ENCODE data around the gene CELF4.
A peak's percentile ranks its signal among the peaks of the same experiment; 100 is the strongest.
"Not testable (repeated sequence)": the region's sequence is repeated elsewhere in the genome, so short reads cannot be mapped to it uniquely, and the experiment has no call there.

The CELF4 gene

DNA sequence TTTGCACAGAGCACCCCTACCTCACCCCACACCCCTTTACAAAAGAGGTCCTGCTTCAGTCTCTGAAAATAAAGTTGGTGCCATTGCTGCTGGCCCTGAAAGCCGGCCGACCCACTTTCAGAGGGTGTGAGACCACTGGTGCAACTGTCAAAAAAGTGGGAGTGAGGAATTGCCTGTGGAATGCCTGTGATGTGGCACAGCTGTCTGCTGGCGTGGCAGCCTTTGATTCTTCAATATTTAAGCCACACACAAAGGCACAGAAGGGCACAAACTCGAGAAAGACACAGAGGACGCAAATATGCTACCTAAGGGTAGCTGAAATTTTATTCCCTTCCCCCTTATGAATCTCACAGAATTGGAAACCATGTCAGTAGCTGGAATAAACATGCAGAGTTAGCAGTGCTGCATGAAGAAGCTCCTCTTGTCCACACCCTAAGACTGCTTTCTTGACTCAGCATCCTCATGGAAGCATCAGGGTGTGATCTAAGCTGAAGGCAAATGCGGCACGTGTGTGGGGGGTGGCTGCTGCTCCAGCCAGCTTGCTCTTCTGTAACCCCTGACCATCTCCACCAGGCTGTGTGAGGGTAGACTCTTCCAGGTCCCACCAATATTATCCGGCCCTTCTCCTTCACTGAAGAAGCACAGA is 92.3 kb downstream of the CELF4 start:
- DNase-seq = peak in 1 of 58 donors; percentile 22

GRCh38 chr18:37471637-37472036 is 94.0 kb downstream of the CELF4 start:
- no peak for DNase-seq

GRCh38 chr18:37470986-37471385 is 94.6 kb downstream of the CELF4 start:
- no peak for DNase-seq

GRCh38 chr18:37467002-37467662 is 98.5 kb downstream of the CELF4 start:
- DNase-seq = no peak

GRCh38 chr18:37465958-37466357 is 99.6 kb downstream of the CELF4 start:
- DNase-seq = peak in 19 of 58 donors; percentile 16 to 63 (median 31)

DNA sequence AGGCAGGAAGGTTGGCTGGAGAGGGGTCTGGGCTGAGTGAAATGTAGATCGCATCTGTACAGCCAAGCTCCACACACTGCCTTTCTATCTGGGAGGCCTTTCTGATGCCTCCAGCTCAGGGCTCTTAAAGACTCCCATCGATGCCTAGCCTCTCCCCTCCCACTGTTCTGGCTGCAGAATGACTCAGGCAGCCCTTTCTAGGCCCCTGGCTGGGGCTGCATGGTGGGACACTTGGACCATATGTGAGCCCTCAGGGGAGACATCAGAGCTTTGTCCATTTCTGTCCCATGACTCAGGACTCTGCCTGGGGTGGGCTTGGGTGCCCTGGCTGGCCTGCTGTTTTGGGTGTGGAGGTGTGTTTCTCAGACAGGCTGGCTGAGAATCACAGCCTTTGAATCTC is 101.3 kb downstream of the CELF4 start:
- DNase-seq = no peak

DNA sequence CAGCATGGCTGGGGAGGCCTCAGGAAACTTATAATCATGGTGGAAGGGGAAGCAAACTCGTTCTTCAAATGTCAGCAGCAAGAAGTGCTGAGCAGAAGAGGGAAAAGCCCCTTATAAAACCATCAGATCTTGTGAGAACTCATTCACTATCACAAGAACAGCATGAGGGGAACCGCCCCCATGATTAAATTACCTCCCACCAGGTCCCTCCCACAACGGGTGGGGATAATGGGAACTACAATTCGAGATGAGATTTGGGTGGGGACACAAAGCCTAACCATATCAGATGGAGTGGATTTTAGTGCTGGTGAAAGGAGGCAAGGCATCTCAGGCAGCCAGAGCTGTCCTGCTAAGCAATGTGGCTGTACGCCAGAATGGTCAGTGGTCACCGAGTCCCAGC is 104.3 kb downstream of the CELF4 start:
- DNase-seq = not testable (repeated sequence)

DNA sequence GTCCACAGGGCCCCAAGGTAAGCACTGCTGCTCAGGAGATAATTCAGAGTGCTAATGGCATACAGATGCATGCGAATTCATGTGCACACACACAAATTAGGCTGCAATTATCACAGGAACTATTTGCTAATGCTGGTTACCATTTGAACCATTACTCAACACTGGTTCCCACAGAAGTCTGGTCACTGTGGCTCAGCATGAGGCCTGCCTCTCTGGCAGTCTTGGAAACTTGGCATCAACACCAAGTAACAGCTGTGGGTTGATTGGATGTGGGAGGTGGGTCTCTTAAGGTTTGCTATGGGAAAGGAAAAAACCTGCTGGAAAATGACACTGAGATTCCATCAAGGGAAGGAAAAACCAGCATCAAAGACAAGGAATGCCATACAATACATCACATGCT is 105.0 kb downstream of the CELF4 start:
- DNase-seq = no peak

GRCh38 chr18:37458697-37459096 is 106.9 kb downstream of the CELF4 start:
- DNase-seq = no peak

DNA sequence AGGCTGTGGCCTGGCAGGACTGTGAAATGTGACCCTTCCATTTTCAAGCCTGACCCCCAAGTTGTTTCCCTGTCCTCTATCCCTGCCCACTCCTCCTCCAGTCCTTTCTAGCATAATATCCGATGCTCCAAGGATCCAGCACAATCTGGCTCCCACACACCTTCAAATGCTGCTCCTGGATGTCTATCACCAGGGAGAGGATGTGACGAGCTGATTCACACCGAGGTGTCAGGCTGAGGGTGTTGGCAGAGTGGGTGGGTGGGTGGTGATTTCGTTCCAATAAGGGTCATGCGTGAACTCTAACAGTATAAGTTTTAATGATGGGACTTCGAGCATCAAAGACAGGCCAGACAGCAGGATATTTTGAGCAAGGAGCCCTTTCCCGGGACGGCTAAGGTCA is 107.8 kb downstream of the CELF4 start:
- peak in 5 of 58 donors; percentile 22 to 48 (median 27) for DNase-seq

DNA sequence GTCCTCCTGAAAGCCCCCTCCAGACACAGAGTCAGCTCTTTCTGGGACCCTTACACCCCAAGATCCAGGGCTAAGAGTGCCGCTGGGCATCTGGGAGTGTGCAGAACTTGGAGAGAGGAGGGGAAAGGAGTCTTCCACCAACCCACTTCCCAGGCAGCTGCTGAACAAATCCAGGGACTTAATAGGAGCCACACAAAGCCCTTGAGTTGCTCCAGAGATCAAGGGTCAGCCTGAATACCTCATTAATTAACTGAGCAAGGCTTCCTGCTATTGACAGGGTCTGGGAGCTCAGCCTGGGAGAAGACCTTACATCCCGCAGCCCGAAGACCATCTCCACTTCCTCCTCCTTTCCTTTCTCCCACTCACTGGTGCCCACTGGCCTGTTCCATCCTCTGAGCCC is 108.3 kb downstream of the CELF4 start:
- no peak for DNase-seq

- no peak for DNase-seq
These were observed 108.7 kb downstream of the CELF4 start for GRCh38 chr18:37456873-37457272.

- DNase-seq = no peak
These were observed 109.2 kb downstream of the CELF4 start for GRCh38 chr18:37456395-37456794.

GRCh38 chr18:37453752-37454151 is 111.8 kb downstream of the CELF4 start:
- DNase-seq = no peak

GRCh38 chr18:37452682-37453385 is 112.8 kb downstream of the CELF4 start:
- no peak for DNase-seq

GRCh38 chr18:37452015-37452414 is 113.6 kb downstream of the CELF4 start:
- DNase-seq = no peak

DNA sequence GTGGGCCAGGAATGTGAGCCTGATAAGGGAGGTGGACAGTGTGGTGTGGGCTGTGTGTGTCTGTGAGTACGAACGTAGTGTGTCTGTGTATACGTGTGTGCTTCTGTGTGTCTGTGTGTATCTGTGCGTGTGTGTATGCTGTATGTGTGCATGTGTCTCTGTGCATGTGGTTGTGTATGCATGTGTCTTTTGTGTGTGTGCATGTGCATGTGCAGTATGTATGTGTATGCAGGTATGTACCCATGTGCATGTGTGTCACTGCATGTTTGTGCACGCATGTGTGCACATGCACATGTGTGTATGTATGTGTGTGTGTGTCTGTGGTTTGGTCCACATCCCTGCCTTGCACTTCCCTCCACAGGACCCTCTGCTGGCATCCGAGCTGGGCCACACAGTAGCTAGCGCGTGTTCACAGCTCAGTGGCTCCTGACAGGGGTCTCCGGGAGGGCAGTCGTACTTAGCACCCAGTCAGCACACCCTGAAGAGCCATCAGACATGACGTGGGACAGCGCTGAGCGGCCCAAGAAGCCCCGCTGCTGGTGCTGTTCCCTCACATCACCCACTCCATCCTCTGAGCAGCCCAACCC is 114.3 kb downstream of the CELF4 start:
- DNase-seq = no peak

GRCh38 chr18:37450434-37451132 is 115.0 kb downstream of the CELF4 start:
- peak in 31 of 58 donors; percentile 4 to 69 (median 31) for DNase-seq

DNA sequence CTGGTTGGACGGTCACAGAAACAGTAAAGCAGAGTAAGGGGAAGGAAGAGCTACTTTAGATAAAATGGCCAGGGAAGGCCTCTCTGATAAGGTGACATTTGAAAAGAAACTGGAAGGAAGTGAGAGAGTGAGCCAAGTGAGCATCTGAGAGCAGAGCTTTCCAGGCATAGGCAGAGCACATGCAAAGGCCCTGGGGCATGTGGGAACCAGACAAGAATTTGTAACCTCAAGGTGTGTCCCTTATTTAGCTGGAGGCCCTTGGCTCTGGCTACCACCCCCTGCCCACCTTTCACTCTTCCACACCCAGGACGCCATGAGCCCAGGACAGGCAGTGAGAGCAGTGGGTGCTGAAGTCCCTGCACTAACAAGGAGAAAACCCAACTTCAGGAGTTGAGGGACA is 116.0 kb downstream of the CELF4 start:
- DNase-seq = no peak

- DNase-seq = no peak
These were observed 116.7 kb downstream of the CELF4 start for GRCh38 chr18:37448946-37449345.
